H1 (cell line): ENCODE results near the gene STX19. TPM values are rescaled to one million over a fixed set of nuclear protein-coding genes. Genes with fewer than 3 reads are reported as not detected.

Experiments used
- JUND ChIP-seq: IDR thresholded peaks from 2 replicates; pipeline ENCODE4 v1.6.1; 2011; ENCODE audit warnings: mild to moderate bottlenecking, improper control_type of control experiment, low read length
- ZNF274 ChIP-seq: IDR thresholded peaks from 2 replicates; pipeline ENCODE4 v1.7.0; 2012; ENCODE audit warnings: low read length, borderline replicate concordance; ENCODE audit errors: extremely low read depth
- polyA plus RNA-seq, 7 experiments: library from polyadenylated mRNA; depleted of rRNA in 3 of 7; stranded (reverse) in 5 of 7; unstranded in 2 of 7; fragments of >200 nt in 5 of 7; fragments of 200-250 nt in 2 of 7; gene quantifications; 1 replicate in 5 of 7; 2 replicates in 1 of 7; 4 replicates in 1 of 7; pipeline versions ENCODE4 v1.2.1 to v1.2.3, GENCODE V29; 2011 to 2013; ENCODE audit warnings: missing spikeins in 2 of 7, mixed read lengths in 2 of 7
- total RNA-seq: library from RNA; stranded (reverse); fragmentation: NEBNext Ultra II Directional; extraction: Animal tissue kit (Norgen Biotek cat#: 25700); gene quantifications from 2 replicates; pipeline ENCODE4 v1.2.1, GENCODE V29; 2021

The STX19 gene
- total and polyA plus RNA-seq, 2 of the 8 experiments (the other 6 are each of a cell fraction or from before 2014, with no cell fraction given) = not detected

DNA sequence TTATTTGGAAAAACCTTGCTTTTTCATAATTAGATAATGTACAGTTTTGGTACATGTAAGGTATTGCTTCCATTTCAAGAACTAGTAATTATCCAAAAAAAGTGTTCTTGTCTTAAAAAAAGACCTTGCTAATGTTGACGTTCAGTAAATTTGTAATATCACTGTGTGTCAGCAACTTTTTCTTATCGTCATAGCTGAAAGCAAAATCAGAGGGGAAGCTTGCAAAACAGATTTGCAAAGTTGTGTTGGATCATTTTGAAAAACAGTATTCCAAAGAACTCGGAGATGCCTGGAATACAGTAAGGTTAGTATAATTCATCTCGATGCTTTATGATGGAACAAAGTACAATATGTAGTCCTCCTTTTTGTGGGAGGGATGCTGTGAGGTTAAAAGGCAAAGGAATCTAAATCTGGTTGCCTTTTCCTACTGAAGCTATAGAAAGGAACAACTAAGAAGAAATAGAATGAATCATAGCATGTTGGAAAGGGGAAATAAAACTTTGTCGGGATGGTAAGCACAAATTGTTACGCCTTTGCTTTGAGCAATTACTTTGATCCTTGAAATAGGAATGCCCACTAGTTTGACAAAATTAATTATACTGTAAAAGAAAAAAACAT is 36.0 kb upstream of the STX19 start (continued):
- TF ChIP-seq JUND = no peak
- no peak for TF ChIP-seq ZNF274
- TF ChIP-seq, all 59 proteins: peak for 0
